Measurements from ENCODE around the gene SUCO.
A peak's percentile ranks its signal among the peaks of the same experiment; 100 is the strongest.
"Not testable (repeated sequence)": the region's sequence is repeated elsewhere in the genome, so short reads cannot be mapped to it uniquely, and the experiment has no call there.

The SUCO gene

GRCh38 chr1:172532700-172533512, at the start of gene SUCO:
Gene SUCO (plus strand): TSS chr1:172533150. CDS start chr1:172533436, 286 bp downstream.
- DNase-seq: peak; percentile 98

- no peak for DNase-seq
These were observed 49.5 kb upstream of the SUCO start for GRCh38 chr1:172483448-172483847.

GRCh38 chr1:172484252-172484651, 48.7 kb upstream of the SUCO start:
- DNase-seq: no peak

GRCh38 chr1:172485626-172486025, 47.3 kb upstream of the SUCO start:
- no peak for DNase-seq

GRCh38 chr1:172486805-172487454, 46.0 kb upstream of the SUCO start:
- no peak for DNase-seq

GRCh38 chr1:172487550-172487949, 45.4 kb upstream of the SUCO start:
- DNase-seq: no peak

- no peak for DNase-seq
These were observed 44.6 kb upstream of the SUCO start for GRCh38 chr1:172488393-172488792.

GRCh38 chr1:172489847-172490246, 43.1 kb upstream of the SUCO start:
- no peak for DNase-seq

GRCh38 chr1:172492421-172492820, 40.5 kb upstream of the SUCO start:
- DNase-seq: no peak

- no peak for DNase-seq
These were observed 38.8 kb upstream of the SUCO start for GRCh38 chr1:172494166-172494565.

GRCh38 chr1:172496127-172496526, 36.8 kb upstream of the SUCO start:
- not testable (repeated sequence) for DNase-seq

- DNase-seq: no peak
These were observed 36.3 kb upstream of the SUCO start for GRCh38 chr1:172496678-172497077.

- peak in 1 of 2 experiments; percentile 12 for DNase-seq
These were observed 35.7 kb upstream of the SUCO start for GRCh38 chr1:172497230-172497629.

- DNase-seq: no peak
These were observed 34.1 kb upstream of the SUCO start for GRCh38 chr1:172498857-172499256.

- no peak for DNase-seq
These were observed 33.3 kb upstream of the SUCO start for GRCh38 chr1:172499636-172500141.

- no peak for DNase-seq
These were observed 32.7 kb upstream of the SUCO start for GRCh38 chr1:172500207-172500606.

GRCh38 chr1:172507741-172508140, 25.2 kb upstream of the SUCO start:
- no peak for DNase-seq

GRCh38 chr1:172510479-172510878, 22.5 kb upstream of the SUCO start:
- no peak for DNase-seq

GRCh38 chr1:172512591-172512990, 20.4 kb upstream of the SUCO start:
- DNase-seq: no peak

GRCh38 chr1:172513479-172513878, 19.5 kb upstream of the SUCO start:
- DNase-seq: no peak

- DNase-seq: no peak
These were observed 18.8 kb upstream of the SUCO start for GRCh38 chr1:172514108-172514507.

GRCh38 chr1:172515436-172515835, 17.5 kb upstream of the SUCO start:
- DNase-seq: no peak

GRCh38 chr1:172515927-172516326, 17.0 kb upstream of the SUCO start:
- peak; percentile 64 to 67 for DNase-seq

- no peak for DNase-seq
These were observed 15.9 kb upstream of the SUCO start for GRCh38 chr1:172517081-172517480.

Data from Kasumi-1 (cell line).